HepG2 (cell line): ENCODE data around the gene PTCRA. TPM values are rescaled to one million over a fixed set of nuclear protein-coding genes. Genes with fewer than 3 reads are reported as not detected.
"Not testable (repeated sequence)": the region's sequence is repeated elsewhere in the genome, so short reads cannot be mapped to it uniquely, and the experiment has no call there.

Experiments
- ATAC-seq: fragments of 200-7000 bp; cut with Tn5 transposase; 3 replicates; pipeline ENCODE4 v1.9.1; 2020; ENCODE audit warnings: mild to moderate bottlenecking, moderate library complexity
- BruUV-seq: library from RNA; stranded (reverse); fragments of 400-500 nt; replicated peaks from 2 replicates; lab custom pipeline; 2021; lab: Mats Ljungman, UMichigan
- CTCF ChIA-PET: fragments of 300-600 bp; formaldehyde crosslinking; extraction: SDS; loops from one replicate; lab custom pipeline; 2021; ENCODE audit warnings: low total read pairs, inconsistent platforms, low intra/inter-chr PET ratio; lab: Yijun Ruan, JAX
- POLR2A ChIA-PET: fragments of 350-600 bp; sonication (Branson Sonifier 250); formaldehyde crosslinking; loops from one replicate; lab custom pipeline; 2020; ENCODE audit warnings: antibody characterized with exemption, inconsistent platforms; lab: Yijun Ruan, JAX
- DNase-seq: peaks from one replicate; pipeline ENCODE4 v3.0.0-alpha.2; 2015; ENCODE audit warnings: low spot score
- FAIRE-seq: peaks from 3 replicates; lab custom pipeline; 2011; peaks lifted over from hg19 to GRCh38; lab: Jason Lieb, UNC
- H2AFZ ChIP-seq: one replicate; pipeline ENCODE4 v1.6.1; 2011; ENCODE audit warnings: low read length, inconsistent platforms
- H3K27ac ChIP-seq: fragments of 300-600 bp; 3 replicates; pipeline ENCODE4 v1.8.0; 2011; ENCODE audit warnings: mixed run types, mild to moderate bottlenecking, mixed read lengths, low read length, inconsistent platforms; ENCODE audit not compliant: insufficient read depth; ENCODE audit errors: extremely low read length
- H3K27me3 ChIP-seq, 2 experiments: fragments of 200-600 bp in 1 of 2; 2 replicates in 1 of 2; 3 replicates in 1 of 2; pipeline versions ENCODE4 v1.6.0 to v1.8.0; 2011; ENCODE audit warnings: low read length in 2 of 2, mild to moderate bottlenecking in 2 of 2, moderate library complexity in 2 of 2, inconsistent platforms in 1 of 2; ENCODE audit not compliant: insufficient read depth in 2 of 2, control insufficient read depth in 1 of 2
- H3K36me3 ChIP-seq, 2 experiments: fragments of 200-600 bp in 1 of 2; replicated peaks in 1 of 2; 2 replicates in 1 of 2; 3 replicates in 1 of 2; pipeline versions ENCODE4 v1.5.1 to v1.8.0; 2011; ENCODE audit warnings: low read length in 2 of 2, inconsistent platforms in 1 of 2; ENCODE audit not compliant: insufficient read depth in 2 of 2, control insufficient read depth in 1 of 2
- H3K4me1 ChIP-seq: 2 replicates; pipeline ENCODE4 v1.5.1; 2012; ENCODE audit warnings: low read length, inconsistent platforms; ENCODE audit not compliant: insufficient read depth
- H3K4me2 ChIP-seq: 2 replicates; pipeline ENCODE4 v1.6.0; 2011; ENCODE audit warnings: low read depth, low read length, inconsistent platforms
- H3K4me3 ChIP-seq, 3 experiments: fragments of 200-600 bp in 1 of 3; sonication (generic), shearing (Covaris generic) in 1 of 3; replicated peaks in 1 of 3; 2 replicates each; pipeline ENCODE4 v1.5.1; 2011 to 2016; ENCODE audit warnings: low read length in 3 of 3, inconsistent platforms in 2 of 3, low read depth in 2 of 3, mild to moderate bottlenecking in 2 of 3, control low read depth in 1 of 3, mixed read lengths in 1 of 3; ENCODE audit not compliant: insufficient read depth in 1 of 3
- H3K79me2 ChIP-seq: one replicate; pipeline ENCODE4 v1.6.1; 2011; ENCODE audit warnings: low read length, inconsistent platforms; ENCODE audit not compliant: insufficient read depth
- H3K9ac ChIP-seq: 2 replicates; pipeline ENCODE4 v1.6.0; 2011; ENCODE audit warnings: mild to moderate bottlenecking, low read depth, low read length, inconsistent platforms; ENCODE audit not compliant: insufficient read depth
- H3K9me3 ChIP-seq: 2 replicates; pipeline ENCODE4 v1.5.1; 2012; ENCODE audit warnings: mild to moderate bottlenecking, low read length
- H4K20me1 ChIP-seq: 2 replicates; pipeline ENCODE4 v1.6.0; 2011; ENCODE audit warnings: inconsistent platforms, mild to moderate bottlenecking, low read length, moderate library complexity; ENCODE audit not compliant: insufficient read depth
- BATF2 ChIP-seq: sonication (generic); formaldehyde crosslinking; IDR thresholded peaks from 2 replicates; pipeline ENCODE4 v1.8.0; 2022; ENCODE audit warnings: mild to moderate bottlenecking, missing genetic modification reagents, moderate library complexity
- ESRRA ChIP-seq: sonication (generic); formaldehyde crosslinking; IDR thresholded peaks from 2 replicates; pipeline ENCODE4 v1.5.1; 2020; ENCODE audit warnings: mild to moderate bottlenecking, low read depth, missing genetic modification reagents
- FOXP4 ChIP-seq: sonication (generic); formaldehyde crosslinking; IDR thresholded peaks from 2 replicates; pipeline ENCODE4 v1.4.0; 2020; ENCODE audit warnings: missing genetic modification reagents
- GMEB1 ChIP-seq: sonication (generic); formaldehyde crosslinking; IDR thresholded peaks from 2 replicates; pipeline ENCODE4 v1.5.1; 2020; ENCODE audit warnings: missing genetic modification reagents, mild to moderate bottlenecking, borderline replicate concordance
- HOXA9 ChIP-seq: sonication (generic); formaldehyde crosslinking; IDR thresholded peaks from 2 replicates; pipeline ENCODE4 v1.8.1; 2022; ENCODE audit warnings: missing genetic modification reagents, mild to moderate bottlenecking, moderate library complexity, borderline replicate concordance
- POLR2A ChIP-seq, 2 experiments: IDR thresholded peaks; 2 replicates each; pipeline ENCODE4 v1.6.1; 2011; ENCODE audit warnings: low read depth in 2 of 2, low read length in 2 of 2, mild to moderate bottlenecking in 1 of 2, moderate library complexity in 1 of 2; ENCODE audit not compliant: insufficient read depth in 1 of 2
- SOX6 ChIP-seq, 2 experiments: fragments of 450-650 bp in 1 of 2; sonication (generic) in 1 of 2; formaldehyde crosslinking in 1 of 2; IDR thresholded peaks; 2 replicates each; pipeline versions ENCODE4 v1.4.0 to v1.6.1; 2017 to 2020; ENCODE audit warnings: antibody characterized with exemption in 1 of 2, mild to moderate bottlenecking in 1 of 2, missing genetic modification reagents in 1 of 2
- YEATS4 ChIP-seq: sonication (generic); formaldehyde crosslinking; IDR thresholded peaks from 2 replicates; pipeline ENCODE4 v1.4.0; 2020; ENCODE audit warnings: missing genetic modification reagents, borderline replicate concordance
- ZFP91 ChIP-seq: sonication (generic); formaldehyde crosslinking; IDR thresholded peaks from 2 replicates; pipeline ENCODE4 v1.9.0; 2022; ENCODE audit warnings: missing genetic modification reagents, mild to moderate bottlenecking, borderline replicate concordance
- ZFY ChIP-seq: sonication (generic); formaldehyde crosslinking; IDR thresholded peaks from 2 replicates; pipeline ENCODE4 v1.4.0; 2020; ENCODE audit warnings: missing genetic modification reagents
- WGBS: methylation state at CpG from one replicate; pipeline ENCODE4 v1.1.6; 2017; ENCODE audit warnings: low lambda C conversion rate; 5-methylcytosine and 5-hydroxymethylcytosine counted together
- in situ Hi-C: cut with HindIII; loops from 2 replicates; pipeline ENCODE4 v1.10.0; 2017; ENCODE audit warnings: low pct_unique_long_range_greater_than_20kb; ENCODE audit not compliant: extremely low pct_ligation_motif_present
- intact Hi-C: fragments of 100-400 bp; cut with micrococcal nuclease; formaldehyde crosslinking; loops from one replicate; pipeline ENCODE4 v1.10.0; 2022; ENCODE audit not compliant: unreplicated experiment
- polyA plus RNA-seq, 8 experiments: library from polyadenylated mRNA; depleted of rRNA in 3 of 8; stranded (reverse) in 7 of 8; unstranded in 1 of 8; fragments of >200 nt; fragmentation: Illumina TruSeq in 4 of 8; extraction: Trizol in 4 of 8; gene quantifications; 2 replicates each; pipeline versions ENCODE4 v1.2.1 to v1.2.3, GENCODE V29; 2011 to 2016; ENCODE audit warnings: low read depth in 4 of 8, missing spikeins in 1 of 8, mixed read lengths in 1 of 8; ENCODE audit not compliant: insufficient read depth in 1 of 8
- total RNA-seq, 5 experiments: library from RNA; depleted of rRNA; stranded (reverse); fragments of >200 nt; fragmentation: Illumina TruSeq; extraction: Trizol; gene quantifications; 2 replicates each; pipeline ENCODE4 v1.2.3, GENCODE V29; 2016; ENCODE audit warnings: low read depth in 1 of 5

Gene PTCRA
- total and polyA plus RNA-seq, 2 of the 13 experiments (the other 11 are each of a cell fraction or from before 2014, with no cell fraction given): not detected

GRCh38 chr6:42902429-42903263, 13.2 kb upstream of the PTCRA start:
- H3K4me3 ChIP-seq: peak overlapping the region; percentile 48 to 71 (median 63)
- H4K20me1 ChIP-seq; H3K27me3 ChIP-seq; FAIRE-seq; BruUV-seq; H3K9me3 ChIP-seq; H3K79me2 ChIP-seq; H3K36me3 ChIP-seq; DNase-seq; TF ChIP-seq SOX6 (IDR thresholded peaks at IDR 0.05): not testable (repeated sequence)
- H3K9ac ChIP-seq: peak overlapping the region; percentile 58
- ATAC-seq: peak; percentile 68
- H2AFZ ChIP-seq: peak overlapping the region; percentile 66
- peak overlapping the region; percentile 85 for H3K4me2 ChIP-seq
- ChIA-PET CTCF (interaction anchor here (2.6 kb wide), 1 partner anchor 241 kb away, joined by 19 read pairs; no protein-coding TSS in a partner anchor), POLR2A (interaction anchor here (0.8 to 1.6 kb wide), 11 partner anchors 9 to 241 kb away, joined by 3 to 16 read pairs (median 7); partner anchors contain the start of genes CNPY3, CUL7, KLHDC3 and MEA1)
- in situ Hi-C loops (loop anchor here (5.0 kb wide), 1 partner anchor 240 kb away; no protein-coding TSS in a partner anchor), intact Hi-C loops (loop anchor here (5.0 kb wide), 1 partner anchor 35 kb away; no protein-coding TSS in a partner anchor)
- peaks cover 38% of the 10 kb centered on the region for H3K4me1 ChIP-seq
- WGBS: under 1% methylated on average over 22 of the region's 22 CpGs
- H3K27ac ChIP-seq: peak overlapping the region; percentile 57
- TF ChIP-seq YEATS4 (CRISPR knock-in tag) (0 out of 2 replicates have a peak, but pooled peaks have one; percentile 31), HOXA9 (0 out of 2 replicates have a peak, but pooled peaks have one; percentile 51), ZFP91 (CRISPR knock-in tag) (peak; percentile 40; the same call in 1 of the 2 replicates), SOX6 (CRISPR knock-in tag; IDR thresholded peaks at IDR 0.05) (0 out of 2 replicates have a peak, but pooled peaks have one; percentile 23), FOXP4 (CRISPR knock-in tag) (peak; percentile 9; the same call in 1 of the 2 replicates), BATF2 (CRISPR knock-in tag) (0 out of 2 replicates have a peak, but pooled peaks have one; percentile 24), ZFY (peak; percentile 57), ESRRA (CRISPR knock-in tag) (0 out of 2 replicates have a peak, but pooled peaks have one; percentile 32), POLR2A (IDR thresholded peaks at IDR 0.05; ENCODE audit: insufficient read depth in 1 of 2, low read depth in 2 of 2, low read length in 2 of 2) (peak in 1 of 2 experiments; percentile 25; a peak in 1 of 4 replicates), GMEB1 (CRISPR knock-in tag) (peak; percentile 9; the same call in 1 of the 2 replicates)
